Measurements from ENCODE around the gene PRSS56. TPM values are rescaled to one million over a fixed set of nuclear protein-coding genes. Genes with fewer than 3 reads are reported as not detected.
A peak's percentile ranks its signal among the peaks of the same experiment; 100 is the strongest.

The PRSS56 gene
- total and polyA plus RNA-seq, 9 donors: 0.27 to 0.35 TPM; not detected in 7

DNA sequence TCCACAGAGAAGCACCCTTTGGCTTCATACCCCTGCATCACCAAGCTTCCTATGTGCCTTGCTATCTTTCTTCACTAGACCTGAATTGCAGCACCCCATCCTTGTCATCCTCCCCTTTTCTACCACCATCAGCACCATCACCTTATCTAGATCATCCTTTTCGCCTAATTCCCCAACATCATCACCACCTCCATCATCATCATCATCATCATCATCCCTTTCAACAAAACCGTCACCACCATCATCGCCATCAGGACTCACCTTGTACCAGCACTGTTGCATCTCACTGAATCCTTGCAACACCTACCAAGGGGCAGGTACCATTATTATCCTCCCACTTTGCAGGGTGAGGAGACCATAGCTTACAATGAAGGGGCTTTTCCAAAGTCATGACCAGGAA is 21.7 kb upstream of the PRSS56 start:
- no peaks in the 10 kb centered on the region for H3K9me3 ChIP-seq
- H3K27ac ChIP-seq: no peak overlapping the region
- no peak overlapping the region for H3K4me3 ChIP-seq
- 95 to 99% (median 97%) methylated on average over 3 of the region's 3 CpGs for WGBS, 3 donors
- H3K27me3 ChIP-seq: no peaks in the 10 kb centered on the region
- TF ChIP-seq POLR2A (IDR thresholded peaks at IDR 0.05) (no peak), EP300 (IDR thresholded peaks at IDR 0.05) (no peak)
- TF ChIP-seq, protein P1, sequence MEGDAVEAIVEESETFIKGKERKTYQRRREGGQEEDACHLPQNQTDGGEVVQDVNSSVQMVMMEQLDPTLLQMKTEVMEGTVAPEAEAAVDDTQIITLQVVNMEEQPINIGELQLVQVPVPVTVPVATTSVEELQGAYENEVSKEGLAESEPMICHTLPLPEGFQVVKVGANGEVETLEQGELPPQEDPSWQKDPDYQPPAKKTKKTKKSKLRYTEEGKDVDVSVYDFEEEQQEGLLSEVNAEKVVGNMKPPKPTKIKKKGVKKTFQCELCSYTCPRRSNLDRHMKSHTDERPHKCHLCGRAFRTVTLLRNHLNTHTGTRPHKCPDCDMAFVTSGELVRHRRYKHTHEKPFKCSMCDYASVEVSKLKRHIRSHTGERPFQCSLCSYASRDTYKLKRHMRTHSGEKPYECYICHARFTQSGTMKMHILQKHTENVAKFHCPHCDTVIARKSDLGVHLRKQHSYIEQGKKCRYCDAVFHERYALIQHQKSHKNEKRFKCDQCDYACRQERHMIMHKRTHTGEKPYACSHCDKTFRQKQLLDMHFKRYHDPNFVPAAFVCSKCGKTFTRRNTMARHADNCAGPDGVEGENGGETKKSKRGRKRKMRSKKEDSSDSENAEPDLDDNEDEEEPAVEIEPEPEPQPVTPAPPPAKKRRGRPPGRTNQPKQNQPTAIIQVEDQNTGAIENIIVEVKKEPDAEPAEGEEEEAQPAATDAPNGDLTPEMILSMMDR (IDR thresholded peaks at IDR 0.05): no peak
- no peak for DNase-seq
- peaks cover 14% of the 10 kb centered on the region for H3K4me1 ChIP-seq (ENCODE audit: insufficient read depth)
- H3K36me3 ChIP-seq: no peaks in the 10 kb centered on the region
- intact Hi-C loops (cut with DNase I): no loop called here

DNA sequence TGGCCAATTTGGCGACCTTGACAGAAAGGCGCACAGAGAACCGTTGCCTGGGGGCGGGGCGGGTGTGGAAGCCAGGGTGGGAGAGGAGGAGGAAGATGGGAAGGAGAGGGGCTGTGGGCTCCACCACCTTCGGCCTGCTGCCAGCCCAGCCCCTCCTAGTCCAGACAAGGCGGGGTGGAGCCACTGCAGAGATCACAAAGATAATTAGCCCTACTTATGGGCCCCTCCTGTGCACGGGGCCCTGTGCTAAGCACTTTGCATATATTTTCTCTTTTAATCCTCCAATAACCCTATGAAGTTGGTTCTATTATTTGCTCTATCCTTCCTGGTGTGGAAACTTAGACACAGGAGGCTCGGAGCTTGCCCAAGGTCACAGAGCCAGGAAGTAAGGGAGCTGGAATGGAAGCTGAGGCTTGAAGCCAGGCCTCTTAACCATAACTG is 18.8 kb upstream of the PRSS56 start:
- Histone ChIP-seq H3K27ac (peak overlapping the region; percentile 85 to 97), H3K36me3 (no peaks in the 10 kb centered on the region), H3K4me1 (ENCODE audit: insufficient read depth) (peaks cover 16% of the 10 kb centered on the region), H3K27me3 (no peaks in the 10 kb centered on the region), H3K9me3 (no peaks in the 10 kb centered on the region), H3K4me3 (no peak overlapping the region)
- intact Hi-C loops (cut with DNase I): no loop called here
- peak; percentile 67 to 87 (median 82) for DNase-seq
- TF ChIP-seq, protein P1 (IDR thresholded peaks at IDR 0.05): no peak
- no peak for TF ChIP-seq POLR2A (IDR thresholded peaks at IDR 0.05)
- no peak for TF ChIP-seq EP300 (IDR thresholded peaks at IDR 0.05)
- 7 to 28% (median 8%) methylated on average over 9 of the region's 9 CpGs for WGBS, 3 donors

DNA sequence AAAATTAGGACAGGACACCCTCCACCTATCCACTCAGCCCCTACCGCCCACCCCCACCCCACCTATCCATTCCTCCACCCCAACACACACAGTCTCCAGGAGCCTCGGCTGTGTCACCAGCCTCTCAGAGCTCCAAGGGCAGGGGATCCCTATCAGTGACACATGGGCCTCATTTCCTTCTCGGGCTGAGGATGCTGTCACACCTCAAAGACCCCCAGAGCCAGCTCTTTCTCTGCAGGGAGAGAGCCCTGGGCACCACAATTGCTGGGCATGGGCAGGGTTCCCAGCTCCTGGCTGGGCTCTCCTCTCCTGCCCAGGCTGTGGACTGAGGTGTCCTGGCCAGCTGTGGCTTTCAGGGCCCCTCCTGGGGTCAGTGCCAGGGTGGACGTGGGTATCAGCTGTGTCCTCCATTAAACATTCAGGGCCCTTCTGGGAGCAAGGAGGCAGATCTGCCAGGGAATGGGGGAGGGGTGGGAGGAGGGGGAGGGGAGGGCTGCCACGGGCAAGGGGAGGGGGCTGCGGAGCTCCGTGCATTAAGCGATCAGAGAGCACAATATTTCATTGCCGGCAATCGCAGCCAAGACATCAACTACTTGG is 18.3 kb upstream of the PRSS56 start:
- intact Hi-C loops (cut with DNase I): no loop called here
- Histone ChIP-seq H3K27me3 (no peaks in the 10 kb centered on the region), H3K27ac (peak overlapping the region; percentile 85 to 97), H3K36me3 (no peaks in the 10 kb centered on the region), H3K4me3 (no peak overlapping the region), H3K9me3 (no peaks in the 10 kb centered on the region), H3K4me1 (ENCODE audit: insufficient read depth) (peaks cover 16% of the 10 kb centered on the region)
- WGBS, 3 donors: 8 to 16% (median 14%) methylated on average over 10 of the region's 10 CpGs
- DNase-seq: peak in 4 of 5 donors; percentile 42 to 74 (median 70)
- TF ChIP-seq POLR2A (IDR thresholded peaks at IDR 0.05) (no peak), EP300 (IDR thresholded peaks at IDR 0.05) (no peak)
- TF ChIP-seq, protein P1 (IDR thresholded peaks at IDR 0.05): no peak

DNA sequence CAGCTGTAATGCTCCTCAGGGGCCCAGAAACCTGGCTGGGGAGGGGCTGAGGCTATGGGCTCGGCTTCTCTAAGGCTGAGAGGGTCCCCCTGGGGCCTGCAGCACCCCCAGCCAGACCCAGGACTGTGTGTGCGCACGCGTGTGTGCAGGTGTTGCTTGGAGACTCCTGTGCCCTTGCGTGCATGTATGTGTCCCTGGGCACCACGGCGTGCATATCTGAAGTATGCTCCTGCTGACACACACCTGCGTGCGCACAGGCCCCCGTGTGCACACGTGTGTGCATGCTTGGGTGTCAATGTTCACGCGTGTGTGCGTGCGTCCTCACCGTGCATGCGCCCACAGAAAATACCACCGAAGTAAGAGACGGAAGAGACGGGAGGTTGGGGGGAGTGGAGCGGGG is 17.7 kb upstream of the PRSS56 start:
- intact Hi-C loops (cut with DNase I): no loop called here
- peaks cover 16% of the 10 kb centered on the region for H3K4me1 ChIP-seq (ENCODE audit: insufficient read depth)
- TF ChIP-seq, protein P1 (IDR thresholded peaks at IDR 0.05): no peak
- TF ChIP-seq EP300 (IDR thresholded peaks at IDR 0.05) (no peak), POLR2A (IDR thresholded peaks at IDR 0.05) (no peak)
- H3K27ac ChIP-seq: peak overlapping the region; percentile 85 to 97
- H3K4me3 ChIP-seq: peak overlapping the region; percentile 22
- no peaks in the 10 kb centered on the region for H3K36me3 ChIP-seq
- H3K27me3 ChIP-seq: no peaks in the 10 kb centered on the region
- H3K9me3 ChIP-seq: no peaks in the 10 kb centered on the region
- 8 to 17% (median 10%) methylated on average over 20 to 21 of the region's 21 CpGs for WGBS, 3 donors
- DNase-seq: no peak

Measured in ovary (tissue), 9 donors.